Smooth muscle cell of bladder (primary cell): ENCODE results near the gene KDM6A. TPM values are rescaled to one million over a fixed set of nuclear protein-coding genes. Genes with fewer than 3 reads are reported as not detected.

Source experiments
- total RNA-seq: library from RNA; depleted of rRNA; stranded (reverse); fragments of >200 nt; gene quantifications from 2 replicates; pipeline ENCODE4 v1.2.3, GENCODE V29; 2014

KDM6A gene
- 10.2 and 17.8 TPM in 2 replicates for total RNA-seq

GRCh38 chrX:44872821-44873414 lies at the start of gene KDM6A:
TSS of gene KDM6A (plus strand) at chrX:44873188. CDS start at chrX:44873552, 364 bp downstream.

GRCh38 chrX:44843753-44844152 lies 29.2 kb upstream of the KDM6A start, which contains the start of gene DUSP21:
TSS of gene DUSP21 (plus strand) at chrX:44844021. CDS start at chrX:44844133, 112 bp downstream.

Other genes with a start within 250 kb of the KDM6A start
- not detected in 2 replicates for gene DUSP21, start 29.2 kb upstream of the KDM6A start, total RNA-seq